ENCODE data around the gene RFK.

The RFK gene

GRCh38 chr9:76413658-76414057 lies 19.4 kb upstream of the RFK start:
- no peak for FAIRE-seq
- no peak for DNase-seq (ENCODE audit: low spot score)

- no peak for FAIRE-seq
- DNase-seq (ENCODE audit: low spot score) = no peak
These were observed 18.4 kb upstream of the RFK start for GRCh38 chr9:76412638-76413037.

GRCh38 chr9:76405868-76406267 lies 11.6 kb upstream of the RFK start:
- FAIRE-seq (no peak), DNase-seq (ENCODE audit: low spot score) (no peak)

- DNase-seq (ENCODE audit: low spot score) (no peak), FAIRE-seq (no peak)
These were observed 11.1 kb upstream of the RFK start for GRCh38 chr9:76405340-76405739.

GRCh38 chr9:76404401-76404800 lies 10.2 kb upstream of the RFK start:
- no peak for FAIRE-seq
- no peak for DNase-seq (ENCODE audit: low spot score)

GRCh38 chr9:76403352-76403751 lies 9.1 kb upstream of the RFK start:
- FAIRE-seq (no peak), DNase-seq (ENCODE audit: low spot score) (peak; percentile 49)

GRCh38 chr9:76401580-76402354 lies 7.5 kb upstream of the RFK start:
- no peak for DNase-seq (ENCODE audit: low spot score)
- no peak for FAIRE-seq

GRCh38 chr9:76401176-76401575 lies 7.0 kb upstream of the RFK start:
- no peak for DNase-seq (ENCODE audit: low spot score)
- no peak for FAIRE-seq

GRCh38 chr9:76400534-76401096 lies 6.4 kb upstream of the RFK start:
- DNase-seq (ENCODE audit: low spot score) (no peak), FAIRE-seq (no peak)

GRCh38 chr9:76399856-76400255 lies 5.6 kb upstream of the RFK start:
- FAIRE-seq (no peak), DNase-seq (ENCODE audit: low spot score) (no peak)

GRCh38 chr9:76396597-76396996 lies 2.4 kb upstream of the RFK start:
- FAIRE-seq (no peak), DNase-seq (ENCODE audit: low spot score) (no peak)

GRCh38 chr9:76396144-76396543 lies 1.9 kb upstream of the RFK start:
- DNase-seq (ENCODE audit: low spot score) (no peak), FAIRE-seq (no peak)

- DNase-seq (ENCODE audit: low spot score) (no peak), FAIRE-seq (no peak)
These were observed 1.2 kb upstream of the RFK start for GRCh38 chr9:76395381-76395780.

- peak; percentile 17 for FAIRE-seq
- peak; percentile 40 for DNase-seq (ENCODE audit: low spot score)
These were observed 680 bp upstream of the RFK start for GRCh38 chr9:76394960-76395252.

GRCh38 chr9:76390656-76391055 lies 3.6 kb downstream of the RFK start:
- DNase-seq (ENCODE audit: low spot score) (no peak), FAIRE-seq (no peak)

GRCh38 chr9:76379494-76379893 lies 14.7 kb downstream of the RFK start:
- FAIRE-seq (no peak), DNase-seq (ENCODE audit: low spot score) (peak; percentile 56)

GRCh38 chr9:76378367-76379073 lies 15.7 kb downstream of the RFK start:
- DNase-seq (ENCODE audit: low spot score) (no peak), FAIRE-seq (no peak)

GRCh38 chr9:76377791-76378190 lies 16.4 kb downstream of the RFK start:
- no peak for DNase-seq (ENCODE audit: low spot score)
- FAIRE-seq = no peak

- peak; percentile 72 for DNase-seq (ENCODE audit: low spot score)
- FAIRE-seq = no peak
These were observed 19.3 kb downstream of the RFK start for GRCh38 chr9:76374783-76375559.

GRCh38 chr9:76373784-76374474 lies 20.3 kb downstream of the RFK start:
- FAIRE-seq = no peak
- no peak for DNase-seq (ENCODE audit: low spot score)

- DNase-seq (ENCODE audit: low spot score) = peak; percentile 29
- FAIRE-seq = no peak
These were observed 20.9 kb downstream of the RFK start for GRCh38 chr9:76373173-76373783.
